HG02763 (cell line): Measurements from ENCODE around the gene GNG12.

Experiments
- ATAC-seq: cut with Tn5 transposase; IDR thresholded peaks from one replicate; pipeline ENCODE4 v1.9.1; 2021; ENCODE audit warnings: mild to moderate bottlenecking, moderate library complexity; ENCODE audit not compliant: unreplicated experiment

GNG12 gene

GRCh38 chr1:67713057-67713846, 120.0 kb downstream of the GNG12 start:
- ATAC-seq: no peak

- ATAC-seq: no peak
Observed at GRCh38 chr1:67711855-67712212, 121.4 kb downstream of the GNG12 start.

- ATAC-seq: no peak
Observed at GRCh38 chr1:67711158-67711854, 122.0 kb downstream of the GNG12 start.

- ATAC-seq: no peak
Observed at GRCh38 chr1:67710417-67710816, 122.8 kb downstream of the GNG12 start.

- ATAC-seq: no peak
Observed at GRCh38 chr1:67708606-67709005, 124.7 kb downstream of the GNG12 start.

GRCh38 chr1:67705735-67706453, 127.4 kb downstream of the GNG12 start:
- no peak for ATAC-seq

GRCh38 chr1:67704351-67704750, 128.9 kb downstream of the GNG12 start:
- ATAC-seq: no peak

GRCh38 chr1:67701876-67702275, 131.4 kb downstream of the GNG12 start:
- ATAC-seq: no peak

GRCh38 chr1:67700692-67701410, 132.4 kb downstream of the GNG12 start:
- no peak for ATAC-seq

GRCh38 chr1:67700220-67700619, 133.0 kb downstream of the GNG12 start:
- no peak for ATAC-seq

GRCh38 chr1:67696708-67697107, 136.6 kb downstream of the GNG12 start:
- no peak for ATAC-seq

GRCh38 chr1:67695963-67696362, 137.3 kb downstream of the GNG12 start:
- ATAC-seq: no peak

GRCh38 chr1:67691712-67692111, 141.6 kb downstream of the GNG12 start:
- no peak for ATAC-seq

GRCh38 chr1:67690411-67690810, 142.9 kb downstream of the GNG12 start:
- ATAC-seq: no peak

- ATAC-seq: no peak
Observed at GRCh38 chr1:67690018-67690363, 143.3 kb downstream of the GNG12 start.

GRCh38 chr1:67689267-67690017, 143.8 kb downstream of the GNG12 start:
- ATAC-seq: no peak

GRCh38 chr1:67688526-67689219, 144.6 kb downstream of the GNG12 start:
- ATAC-seq: no peak

- no peak for ATAC-seq
Observed at GRCh38 chr1:67687649-67688048, 145.6 kb downstream of the GNG12 start.

GRCh38 chr1:67687198-67687545, 146.1 kb downstream of the GNG12 start:
- no peak for ATAC-seq
